ENCODE results near the gene MAP3K5. TPM values are rescaled to one million over a fixed set of nuclear protein-coding genes. Genes with fewer than 3 reads are reported as not detected.

Gene MAP3K5
- total and polyA plus RNA-seq, 9 of the 15 experiments (the other 6 are each of a cell fraction or from before 2014, with no cell fraction given), result 2.2 to 13.0 (median 9.9) TPM

- TF ChIP-seq NR1H2 (CRISPR knock-in tag; IDR thresholded peaks at IDR 0.05), result no peak
- no peak; the same call in 1 of the 2 replicates for TF ChIP-seq E4F1 (CRISPR knock-in tag; IDR thresholded peaks at IDR 0.05; ENCODE audit: borderline replicate concordance)
- peak; percentile 50; the same call in 1 of the 2 replicates for TF ChIP-seq ZNF609 (CRISPR knock-in tag; IDR thresholded peaks at IDR 0.05; ENCODE audit: borderline replicate concordance)
- no peak for TF ChIP-seq HDAC6 (IDR thresholded peaks at IDR 0.05; ENCODE audit: low read depth, low read length)
- TF ChIP-seq RBM34 (IDR thresholded peaks at IDR 0.05; ENCODE audit: borderline replicate concordance, insufficient read depth, low read length), result no peak
- TF ChIP-seq ZBED1 (IDR thresholded peaks at IDR 0.05), result no peak
- TF ChIP-seq POLR2AphosphoS5 (IDR thresholded peaks at IDR 0.05; ENCODE audit: control insufficient read depth, insufficient read depth, low read depth, low read length), result peak; percentile 71; the same call in 1 of the 2 replicates
- no peak for TF ChIP-seq GTF2A2 (tag; IDR thresholded peaks at IDR 0.05)
- no peak for TF ChIP-seq ZSCAN29 (IDR thresholded peaks at IDR 0.05)
- peak; percentile 80 for TF ChIP-seq POLR2A (conservative IDR thresholded peaks at IDR 0.05)
- no peak for TF ChIP-seq XRCC4 (IDR thresholded peaks at IDR 0.05; ENCODE audit: extremely low read depth, insufficient read depth, insufficient read length)
- no peak for TF ChIP-seq TSHZ1 (CRISPR knock-in tag; IDR thresholded peaks at IDR 0.05)
- TF ChIP-seq THAP12 (CRISPR knock-in tag; IDR thresholded peaks at IDR 0.05), result peak; percentile 39; the same call in 1 of the 2 replicates
These were observed 30.3 kb upstream of the MAP3K5 start, which contains the start of gene PEX7 (continued) for GRCh38 chr6:136822376-136823127.
